Effector memory CD4-positive, alpha-beta T cell (primary cell): Measurements from ENCODE around the gene GBE1.

Experiments
- DNase-seq, 3 donors: peaks; one replicate each; pipeline ENCODE4 v3.0.0-alpha.2; 2020
- H3K27ac ChIP-seq: 2 replicates; pipeline ENCODE4 v1.7.0; 2013; ENCODE audit warnings: mild to moderate bottlenecking, low read length, moderate library complexity; ENCODE audit not compliant: insufficient read depth, poor library complexity, severe bottlenecking
- H3K27me3 ChIP-seq: replicated peaks from 2 replicates; pipeline ENCODE4 v1.7.0; 2013; ENCODE audit warnings: mild to moderate bottlenecking, low read length; ENCODE audit not compliant: insufficient read depth, control insufficient read depth, poor library complexity, severe bottlenecking
- H3K36me3 ChIP-seq: 2 replicates; pipeline ENCODE4 v1.7.0; 2013; ENCODE audit warnings: mild to moderate bottlenecking, low read length, moderate library complexity; ENCODE audit not compliant: control insufficient read depth, insufficient read depth
- H3K4me1 ChIP-seq: 2 replicates; pipeline ENCODE4 v1.7.0; 2013; ENCODE audit warnings: low read length, mild to moderate bottlenecking; ENCODE audit not compliant: control insufficient read depth, insufficient read depth, poor library complexity, severe bottlenecking
- H3K4me3 ChIP-seq: 2 replicates; pipeline ENCODE4 v1.7.0; 2013; ENCODE audit warnings: low read length, low read depth, mild to moderate bottlenecking; ENCODE audit not compliant: insufficient read depth, poor library complexity, severe bottlenecking
- H3K9me3 ChIP-seq: 2 replicates; pipeline ENCODE4 v1.7.0; 2013; ENCODE audit warnings: mild to moderate bottlenecking, low read length, moderate library complexity; ENCODE audit not compliant: control insufficient read depth

The GBE1 gene

GRCh38 chr3:81530180-81530939 lies 231.1 kb downstream of the GBE1 start:
- no peaks in the 10 kb centered on the region for H3K27me3 ChIP-seq
- H3K4me3 ChIP-seq = no peak overlapping the region
- no peaks in the 10 kb centered on the region for H3K4me1 ChIP-seq
- no peak overlapping the region for H3K27ac ChIP-seq
- no peaks in the 10 kb centered on the region for H3K9me3 ChIP-seq
- no peak for DNase-seq
- peaks cover 3% of the 10 kb centered on the region for H3K36me3 ChIP-seq

- no peaks in the 10 kb centered on the region for H3K27me3 ChIP-seq
- no peaks in the 10 kb centered on the region for H3K36me3 ChIP-seq
- no peak for DNase-seq
- H3K4me1 ChIP-seq = no peaks in the 10 kb centered on the region
- no peak overlapping the region for H3K27ac ChIP-seq
- no peak overlapping the region for H3K4me3 ChIP-seq
- H3K9me3 ChIP-seq = no peaks in the 10 kb centered on the region
Measured at GRCh38 chr3:81521855-81522254, 239.6 kb downstream of the GBE1 start.

- Histone ChIP-seq H3K27ac (no peak overlapping the region), H3K4me3 (no peak overlapping the region), H3K36me3 (no peaks in the 10 kb centered on the region), H3K27me3 (no peaks in the 10 kb centered on the region), H3K9me3 (no peaks in the 10 kb centered on the region), H3K4me1 (no peaks in the 10 kb centered on the region)
- DNase-seq = no peak
Measured at GRCh38 chr3:81518945-81519344, 242.5 kb downstream of the GBE1 start.

- DNase-seq = no peak
- H3K4me1 ChIP-seq = no peaks in the 10 kb centered on the region
- no peaks in the 10 kb centered on the region for H3K9me3 ChIP-seq
- no peak overlapping the region for H3K4me3 ChIP-seq
- no peaks in the 10 kb centered on the region for H3K36me3 ChIP-seq
- no peak overlapping the region for H3K27ac ChIP-seq
- no peaks in the 10 kb centered on the region for H3K27me3 ChIP-seq
Measured at GRCh38 chr3:81516042-81516441, 245.4 kb downstream of the GBE1 start.

- no peaks in the 10 kb centered on the region for H3K9me3 ChIP-seq
- H3K4me1 ChIP-seq = no peaks in the 10 kb centered on the region
- H3K36me3 ChIP-seq = no peaks in the 10 kb centered on the region
- H3K4me3 ChIP-seq = no peak overlapping the region
- no peak for DNase-seq
- H3K27ac ChIP-seq = no peak overlapping the region
- no peaks in the 10 kb centered on the region for H3K27me3 ChIP-seq
Measured at GRCh38 chr3:81513591-81513990, 247.9 kb downstream of the GBE1 start.

GRCh38 chr3:81503026-81503425 lies 258.4 kb downstream of the GBE1 start:
- Histone ChIP-seq H3K36me3 (no peaks in the 10 kb centered on the region), H3K27ac (no peak overlapping the region), H3K4me3 (no peak overlapping the region), H3K27me3 (no peaks in the 10 kb centered on the region), H3K4me1 (no peaks in the 10 kb centered on the region), H3K9me3 (no peaks in the 10 kb centered on the region)
- DNase-seq = no peak

- no peaks in the 10 kb centered on the region for H3K4me1 ChIP-seq
- no peak overlapping the region for H3K27ac ChIP-seq
- no peak overlapping the region for H3K4me3 ChIP-seq
- no peak for DNase-seq
- H3K27me3 ChIP-seq = no peaks in the 10 kb centered on the region
- H3K36me3 ChIP-seq = no peaks in the 10 kb centered on the region
- no peaks in the 10 kb centered on the region for H3K9me3 ChIP-seq
Measured at GRCh38 chr3:81502236-81502635, 259.2 kb downstream of the GBE1 start.

- Histone ChIP-seq H3K4me1 (no peaks in the 10 kb centered on the region), H3K36me3 (no peaks in the 10 kb centered on the region), H3K4me3 (no peak overlapping the region), H3K9me3 (no peaks in the 10 kb centered on the region), H3K27ac (peak overlapping the region; percentile 12), H3K27me3 (no peaks in the 10 kb centered on the region)
- no peak for DNase-seq
Measured at GRCh38 chr3:81500039-81500438, 261.4 kb downstream of the GBE1 start.

GRCh38 chr3:81497572-81498251 lies 263.7 kb downstream of the GBE1 start:
- H3K27me3 ChIP-seq = no peaks in the 10 kb centered on the region
- no peak overlapping the region for H3K27ac ChIP-seq
- H3K4me1 ChIP-seq = no peaks in the 10 kb centered on the region
- H3K9me3 ChIP-seq = no peaks in the 10 kb centered on the region
- H3K36me3 ChIP-seq = no peaks in the 10 kb centered on the region
- H3K4me3 ChIP-seq = no peak overlapping the region
- no peak for DNase-seq

- H3K27me3 ChIP-seq = no peaks in the 10 kb centered on the region
- no peak overlapping the region for H3K4me3 ChIP-seq
- H3K27ac ChIP-seq = no peak overlapping the region
- H3K4me1 ChIP-seq = no peaks in the 10 kb centered on the region
- H3K9me3 ChIP-seq = no peaks in the 10 kb centered on the region
- no peaks in the 10 kb centered on the region for H3K36me3 ChIP-seq
- DNase-seq = no peak
Measured at GRCh38 chr3:81496407-81497104, 264.9 kb downstream of the GBE1 start.
